ENCODE results near the gene PDE1C. TPM values are rescaled to one million over a fixed set of nuclear protein-coding genes. Genes with fewer than 3 reads are reported as not detected.

Gene PDE1C
- total RNA-seq, 2 donors from 2014 or later, result not detected

DNA sequence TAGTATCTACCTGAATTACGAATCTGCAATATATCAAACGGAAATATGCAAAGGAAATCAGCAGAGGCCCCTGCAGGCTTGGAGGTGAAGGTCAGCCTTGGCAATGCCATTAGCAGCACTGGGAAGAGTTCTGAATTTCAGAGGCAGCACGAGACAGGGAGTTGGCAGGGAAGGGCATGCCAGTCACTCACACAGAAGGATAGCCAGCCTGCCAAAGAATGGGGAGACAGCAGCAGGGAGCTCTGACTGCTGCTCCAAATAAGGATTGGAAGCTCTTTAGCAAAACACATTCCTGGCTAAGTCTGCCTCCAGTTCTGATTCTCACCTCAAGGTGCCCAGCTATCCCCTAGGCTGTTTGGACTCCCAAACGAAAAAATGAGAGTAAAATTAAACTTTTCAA lies 188.0 kb downstream of the PDE1C start:
- peaks cover 23% of the 10 kb centered on the region in 2 donors for H3K9me3 Mint-ChIP-seq
- ATAC-seq (no peak), DNase-seq (ENCODE audit: low spot score in 2 of 2) (no peak)
- peaks cover 5 to 10% of the 10 kb centered on the region in 2 donors for H3K36me3 Mint-ChIP-seq
- H3K27ac Mint-ChIP-seq, result no peak overlapping the region

DNA sequence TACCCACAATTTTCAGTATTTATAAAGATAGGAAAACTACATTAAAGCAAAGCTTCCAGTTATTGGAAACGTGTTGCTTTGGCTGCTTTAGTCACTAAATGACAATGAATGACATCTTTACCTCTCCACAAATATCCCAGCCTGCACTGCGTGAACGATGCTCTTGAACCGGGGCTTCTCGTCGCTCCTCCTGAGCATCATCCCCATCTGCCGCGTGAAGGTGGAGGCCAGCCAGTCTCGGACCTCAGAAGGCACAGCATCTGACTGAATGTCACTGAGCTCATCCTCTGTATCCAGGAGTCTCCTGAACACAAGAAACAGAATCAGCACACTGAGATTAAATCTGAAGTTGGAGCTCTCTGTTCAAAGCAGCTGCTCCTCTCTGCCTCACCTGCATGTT lies 191.3 kb downstream of the PDE1C start:
- H3K36me3 Mint-ChIP-seq, result peaks cover 0 to 5% of the 10 kb centered on the region in 2 donors
- no peak for DNase-seq (ENCODE audit: low spot score in 2 of 2)
- no peak for ATAC-seq
- peaks cover 13 to 15% of the 10 kb centered on the region in 2 donors for H3K9me3 Mint-ChIP-seq
- H3K27ac Mint-ChIP-seq, result no peak overlapping the region

DNA sequence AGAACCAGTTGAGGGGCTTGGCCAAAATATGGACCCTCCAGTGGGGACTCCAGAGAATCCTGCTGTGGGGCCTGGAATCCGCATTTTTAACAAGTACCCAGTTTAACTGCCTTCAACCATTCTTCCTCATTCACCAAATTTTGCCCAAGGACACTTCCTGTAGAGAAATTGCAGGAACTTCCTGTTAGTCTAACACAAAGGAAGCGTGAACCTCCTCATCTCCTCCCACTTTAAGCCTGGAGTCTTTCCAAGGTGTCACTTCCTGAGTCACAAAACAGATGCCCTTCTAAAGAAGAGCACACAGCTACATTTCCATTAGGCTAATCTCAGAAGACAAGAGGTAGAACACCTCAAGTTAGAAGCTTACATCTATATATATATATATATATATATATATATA lies 194.8 kb downstream of the PDE1C start:
- no peak for DNase-seq (ENCODE audit: low spot score in 2 of 2)
- Mint-ChIP-seq H3K9me3 (peaks cover 14 to 15% of the 10 kb centered on the region in 2 donors), H3K36me3 (no peaks in the 10 kb centered on the region), H3K27ac (no peak overlapping the region)
- no peak for ATAC-seq

DNA sequence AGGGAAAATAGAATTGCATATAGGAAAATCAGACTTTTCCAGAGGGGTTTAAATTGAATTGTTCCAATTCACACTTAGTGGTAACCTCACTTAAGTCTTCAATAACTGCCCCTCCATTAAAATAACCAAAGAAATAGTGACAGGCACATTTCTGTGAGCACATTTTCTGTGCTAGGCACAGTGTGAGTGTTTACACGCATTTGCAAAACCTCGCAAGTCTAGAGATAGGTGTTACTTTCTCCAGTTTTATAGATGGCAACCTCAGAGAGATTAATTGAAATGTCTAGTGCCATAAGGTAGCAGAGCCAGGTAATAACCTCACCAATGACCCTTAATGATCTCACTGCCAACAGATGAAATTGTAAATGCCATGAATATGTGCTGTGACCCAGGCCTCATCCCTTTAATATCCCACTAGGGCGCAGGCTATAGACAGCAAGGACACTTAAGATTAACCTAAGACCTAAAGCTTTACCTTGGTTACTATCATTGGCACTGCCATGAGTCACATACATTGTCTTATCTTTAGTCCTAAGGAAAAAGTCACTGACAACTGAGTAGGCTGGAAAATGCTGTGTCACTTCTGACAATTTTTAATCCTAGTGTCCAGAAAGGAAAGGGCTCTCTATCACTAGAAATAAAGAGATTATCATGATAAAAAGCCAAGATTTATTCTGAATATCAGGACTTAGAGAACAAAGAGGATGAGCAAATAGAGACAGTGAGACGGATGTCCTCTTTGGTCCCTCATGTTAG lies 195.4 kb downstream of the PDE1C start:
- DNase-seq (ENCODE audit: low spot score in 2 of 2) (no peak), ATAC-seq (no peak)
- H3K9me3 Mint-ChIP-seq, result peaks cover 14 to 15% of the 10 kb centered on the region in 2 donors
- H3K36me3 Mint-ChIP-seq, result no peaks in the 10 kb centered on the region
- H3K27ac Mint-ChIP-seq, result no peak overlapping the region

DNA sequence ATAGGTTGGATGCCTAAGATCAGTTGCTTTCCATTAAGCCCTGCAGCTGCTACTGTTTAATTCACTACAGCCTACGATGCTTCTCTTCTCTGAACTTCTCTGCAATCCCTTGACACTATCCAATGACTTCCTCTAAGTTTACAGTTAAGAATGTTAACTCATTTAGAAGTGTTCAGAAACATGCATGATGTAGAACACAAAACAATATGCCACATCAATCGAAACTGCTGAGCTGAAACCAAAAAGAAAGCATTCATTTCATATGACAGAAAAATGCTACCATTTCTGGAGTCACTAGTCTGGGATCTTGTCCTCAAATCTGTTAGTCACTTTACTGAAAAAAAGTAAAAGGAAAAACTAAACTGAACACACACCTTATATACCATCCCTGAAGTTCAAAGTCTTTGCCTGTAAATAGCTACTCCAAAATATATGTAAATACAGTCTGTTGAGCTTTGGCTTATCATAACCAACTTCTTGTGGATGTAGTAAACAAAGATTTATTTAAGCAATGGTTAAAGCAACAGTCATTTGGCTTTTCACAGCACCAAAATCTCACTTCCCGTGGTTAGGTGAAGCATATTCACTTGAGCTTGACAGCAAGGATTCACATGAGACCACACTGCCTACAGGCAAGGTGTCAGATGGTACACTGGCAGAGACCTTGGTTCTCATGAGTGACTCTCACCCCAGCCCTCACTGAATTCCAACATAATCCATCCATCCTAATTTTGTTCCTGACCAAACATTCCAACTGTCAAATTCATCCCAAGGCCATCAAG lies 196.2 kb downstream of the PDE1C start:
- H3K9me3 Mint-ChIP-seq, result peaks cover 14 to 15% of the 10 kb centered on the region in 2 donors
- no peaks in the 10 kb centered on the region for H3K36me3 Mint-ChIP-seq
- H3K27ac Mint-ChIP-seq, result no peak overlapping the region
- no peak for DNase-seq (ENCODE audit: low spot score in 2 of 2)
- ATAC-seq, result no peak

DNA sequence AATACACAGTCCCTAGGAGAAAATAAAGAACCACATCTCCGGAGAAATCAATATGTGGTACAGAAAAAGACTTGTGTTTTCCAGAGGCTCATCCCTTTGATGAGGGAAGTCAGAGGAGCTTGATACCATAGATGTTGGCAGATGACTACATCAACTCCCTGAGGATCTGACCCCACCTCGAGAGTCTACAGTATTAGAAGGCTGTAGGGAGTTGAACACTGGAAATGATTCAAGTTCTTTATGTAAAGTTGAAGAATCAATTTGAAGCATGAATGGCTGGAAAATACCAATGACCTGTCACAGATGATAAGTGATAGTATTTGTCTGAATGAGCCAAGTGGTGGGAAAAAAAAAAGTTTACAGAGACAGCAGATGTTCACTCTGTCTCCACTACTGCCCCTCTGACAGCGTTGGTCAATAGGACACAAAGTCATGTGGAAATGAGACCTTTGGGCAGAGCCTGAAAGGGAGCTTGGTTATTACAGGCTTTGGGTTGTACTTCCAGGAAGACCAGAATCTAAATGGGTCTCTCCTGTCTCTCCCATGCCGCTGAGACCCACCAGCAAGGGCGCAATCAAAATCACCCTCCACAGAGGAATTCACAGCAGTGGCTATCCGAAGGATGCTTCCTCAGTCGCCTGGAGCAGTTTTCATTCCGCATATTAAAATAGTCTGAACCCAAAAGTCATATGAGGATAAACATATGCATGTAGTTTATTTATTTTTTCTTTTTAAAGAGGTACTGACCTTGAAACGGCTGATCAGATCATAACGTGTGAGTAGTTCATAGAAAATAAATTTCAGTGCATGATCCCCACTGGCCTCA lies 197.4 kb downstream of the PDE1C start:
- Mint-ChIP-seq H3K27ac (no peak overlapping the region), H3K36me3 (no peaks in the 10 kb centered on the region), H3K9me3 (peaks cover 26 to 27% of the 10 kb centered on the region in 2 donors)
- DNase-seq (ENCODE audit: low spot score in 2 of 2) (no peak), ATAC-seq (no peak)

DNA sequence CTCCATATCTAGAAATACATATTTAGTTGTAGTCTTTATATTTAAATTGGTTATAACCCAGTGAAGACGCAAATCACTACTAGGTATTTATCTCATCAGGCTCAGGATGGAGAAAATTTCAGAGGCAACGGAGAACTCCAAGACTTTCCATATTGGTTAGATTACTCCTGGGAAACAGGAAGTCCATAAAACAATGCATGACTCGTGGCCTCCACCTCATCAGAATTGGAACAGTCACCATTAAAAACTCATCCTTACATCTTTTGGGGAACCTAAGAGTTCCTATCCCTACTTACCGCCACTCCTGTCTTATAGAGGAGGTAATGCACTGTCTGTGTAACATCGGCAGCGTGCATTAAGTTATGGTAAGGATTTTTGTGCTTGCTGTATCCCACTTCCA lies 205.6 kb downstream of the PDE1C start:
- no peak overlapping the region for H3K27ac Mint-ChIP-seq
- H3K36me3 Mint-ChIP-seq, result no peaks in the 10 kb centered on the region
- ATAC-seq, result no peak
- peaks cover 24 to 30% of the 10 kb centered on the region in 2 donors for H3K9me3 Mint-ChIP-seq
- no peak for DNase-seq (ENCODE audit: low spot score in 2 of 2)

DNA sequence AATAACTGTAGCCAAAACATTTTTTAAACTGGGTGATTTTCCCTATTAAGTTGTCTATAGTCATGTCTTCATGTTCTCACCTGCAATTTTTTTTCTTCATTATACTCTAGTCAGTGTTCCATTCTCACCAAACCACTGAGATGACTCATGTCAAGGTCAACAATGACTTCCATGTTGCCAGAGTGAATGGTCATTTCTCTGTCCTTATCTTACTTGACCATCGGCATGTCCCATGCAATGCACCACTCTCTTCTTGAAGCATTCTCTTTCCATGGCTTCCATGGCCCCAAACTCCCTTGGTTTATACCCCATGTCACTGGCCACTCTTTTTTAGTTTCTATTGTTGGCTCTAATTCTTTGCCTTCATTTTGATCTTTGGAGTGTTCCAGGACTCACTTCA lies 209.3 kb downstream of the PDE1C start:
- no peak overlapping the region for H3K27ac Mint-ChIP-seq
- no peak for ATAC-seq
- H3K36me3 Mint-ChIP-seq, result no peaks in the 10 kb centered on the region
- H3K9me3 Mint-ChIP-seq, result peaks cover 10 to 12% of the 10 kb centered on the region in 2 donors
- no peak for DNase-seq (ENCODE audit: low spot score in 2 of 2)

DNA sequence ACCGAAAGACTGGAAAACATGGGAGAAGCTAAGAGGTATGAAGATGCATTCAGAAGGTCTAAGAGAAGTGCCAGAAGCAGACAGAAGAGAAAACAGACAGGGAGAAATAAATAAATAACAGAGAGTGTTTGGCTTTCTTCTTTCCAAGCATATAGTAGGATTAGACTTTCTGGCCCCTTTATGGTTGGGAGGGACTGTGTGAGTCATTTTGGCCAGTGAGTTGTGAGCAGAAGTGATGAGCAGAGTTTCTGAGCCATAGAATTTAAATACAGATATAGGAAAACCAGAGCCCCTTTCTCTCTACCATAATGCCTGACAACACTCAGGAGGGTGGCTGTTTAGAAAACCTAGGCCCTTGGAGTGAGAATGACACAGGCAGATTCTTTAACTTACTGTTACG lies 212.2 kb downstream of the PDE1C start:
- Mint-ChIP-seq H3K9me3 (peaks cover 10 to 17% of the 10 kb centered on the region in 2 donors), H3K36me3 (no peaks in the 10 kb centered on the region), H3K27ac (no peak overlapping the region)
- ATAC-seq (no peak), DNase-seq (ENCODE audit: low spot score in 2 of 2) (no peak)

DNA sequence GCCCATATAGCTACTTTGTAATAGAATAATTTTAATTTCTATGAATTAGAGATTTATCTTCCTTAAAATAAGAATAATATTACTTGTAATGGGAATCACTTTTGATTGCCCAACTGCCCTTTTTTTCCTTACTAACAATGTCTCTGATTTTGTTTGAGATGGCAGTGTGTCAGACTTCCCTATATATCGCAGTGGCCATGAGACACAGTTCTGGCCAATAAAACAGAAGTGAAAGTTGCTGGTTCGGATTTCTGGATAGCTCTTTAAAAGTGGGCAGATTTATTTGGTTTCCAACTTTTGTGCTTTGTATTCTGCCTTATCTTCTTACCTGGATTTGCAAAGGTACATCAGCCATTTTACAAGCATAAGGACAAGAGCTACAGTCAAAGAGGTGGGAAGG lies 213.0 kb downstream of the PDE1C start:
- no peak for ATAC-seq
- no peak overlapping the region for H3K27ac Mint-ChIP-seq

DNA sequence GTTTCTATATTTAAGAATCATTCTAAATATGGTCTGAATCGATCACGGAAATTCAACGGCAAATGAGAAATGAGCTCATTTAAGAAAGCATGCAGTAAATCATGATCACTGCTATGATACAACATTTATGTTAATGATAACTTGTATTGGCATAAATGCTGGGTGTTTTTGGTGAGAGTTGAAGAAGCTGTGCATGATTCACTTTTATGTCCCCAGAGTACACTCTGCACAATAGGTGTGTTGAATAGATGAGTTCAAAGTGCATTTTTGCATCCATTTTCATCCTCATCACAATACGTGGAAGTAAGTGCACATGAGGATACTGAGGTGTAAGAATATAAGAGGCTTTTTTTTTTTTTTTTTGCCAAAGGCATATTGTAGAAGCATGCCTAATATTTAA lies 213.9 kb downstream of the PDE1C start:
- H3K27ac Mint-ChIP-seq, result no peak overlapping the region

More for the DNA sequence above, 213.0 kb downstream of the PDE1C start:
- Mint-ChIP-seq H3K36me3 (no peaks in the 10 kb centered on the region), H3K9me3 (peaks cover 10 to 19% of the 10 kb centered on the region in 2 donors)
- DNase-seq (ENCODE audit: low spot score in 2 of 2), result no peak

DNA sequence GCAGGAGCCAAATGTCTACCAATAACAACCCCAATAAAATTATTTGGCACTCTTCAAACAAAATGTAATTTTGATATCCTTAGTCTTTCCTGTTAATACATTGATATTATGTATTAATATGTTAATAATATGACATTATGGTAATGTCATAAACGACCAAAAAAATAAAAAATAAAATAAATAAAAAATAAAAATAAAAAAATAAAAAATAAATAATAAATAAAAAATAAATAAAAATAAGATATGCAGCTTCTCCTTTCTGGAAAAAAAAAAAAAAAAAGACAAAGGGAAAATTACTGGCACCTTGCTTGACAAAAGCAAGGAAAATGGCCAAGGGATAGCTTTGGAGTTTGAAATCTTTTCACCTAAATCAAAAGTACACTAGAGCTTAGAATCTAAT lies 214.7 kb downstream of the PDE1C start:
- Mint-ChIP-seq H3K27ac (no peak overlapping the region), H3K36me3 (no peaks in the 10 kb centered on the region), H3K9me3 (peaks cover 0 to 9% of the 10 kb centered on the region in 2 donors)
- no peak for DNase-seq (ENCODE audit: low spot score in 2 of 2)
- ATAC-seq, result no peak

More for the DNA sequence above, 213.9 kb downstream of the PDE1C start:
- Mint-ChIP-seq H3K9me3 (peaks cover 5 to 15% of the 10 kb centered on the region in 2 donors), H3K36me3 (no peaks in the 10 kb centered on the region)
- ATAC-seq, result no peak
- DNase-seq (ENCODE audit: low spot score in 2 of 2), result no peak

DNA sequence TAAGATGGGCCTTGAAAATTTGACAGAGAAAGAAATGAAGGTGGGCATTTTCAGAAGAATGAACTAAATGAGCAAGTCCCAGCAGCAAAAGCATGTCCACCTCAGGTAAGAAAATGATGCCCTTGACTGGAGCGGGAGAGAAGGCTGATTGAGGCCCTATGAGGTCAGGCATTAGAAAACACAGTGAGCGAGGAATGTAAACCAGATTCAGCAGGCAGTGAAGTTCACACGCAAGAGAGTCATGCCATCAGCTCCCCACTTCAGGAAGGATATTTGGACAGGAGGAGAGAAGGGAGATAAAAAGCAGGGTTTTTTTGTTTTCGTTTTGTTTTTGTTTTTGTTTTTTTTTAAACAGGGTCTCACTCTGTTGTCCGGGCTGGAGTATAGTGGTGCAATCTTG lies 216.8 kb downstream of the PDE1C start:
- Mint-ChIP-seq H3K9me3 (peaks cover 0 to 15% of the 10 kb centered on the region in 2 donors), H3K36me3 (no peaks in the 10 kb centered on the region), H3K27ac (no peak overlapping the region)
- ATAC-seq (no peak), DNase-seq (ENCODE audit: low spot score in 2 of 2) (no peak)

DNA sequence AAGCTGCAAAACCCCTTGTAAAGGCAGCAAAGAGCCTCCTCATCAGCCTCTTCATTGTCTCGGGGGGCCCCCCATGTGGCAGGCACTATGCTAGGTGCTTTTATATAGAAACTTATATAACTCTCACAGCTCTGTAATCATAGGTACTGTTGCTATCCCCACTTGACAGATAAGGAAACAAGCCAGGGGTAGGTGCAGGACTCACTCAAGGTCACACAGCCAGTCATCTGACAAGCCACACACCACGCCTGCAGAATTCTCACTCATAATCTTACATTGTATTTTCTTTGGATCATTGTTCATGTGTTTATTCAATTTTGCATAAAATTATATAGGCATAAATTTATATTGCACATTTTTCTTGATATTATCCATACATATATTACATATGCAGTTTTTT lies 217.7 kb downstream of the PDE1C start:
- H3K27ac Mint-ChIP-seq, result no peak overlapping the region
- no peaks in the 10 kb centered on the region for H3K36me3 Mint-ChIP-seq
- DNase-seq (ENCODE audit: low spot score in 2 of 2), result no peak

DNA sequence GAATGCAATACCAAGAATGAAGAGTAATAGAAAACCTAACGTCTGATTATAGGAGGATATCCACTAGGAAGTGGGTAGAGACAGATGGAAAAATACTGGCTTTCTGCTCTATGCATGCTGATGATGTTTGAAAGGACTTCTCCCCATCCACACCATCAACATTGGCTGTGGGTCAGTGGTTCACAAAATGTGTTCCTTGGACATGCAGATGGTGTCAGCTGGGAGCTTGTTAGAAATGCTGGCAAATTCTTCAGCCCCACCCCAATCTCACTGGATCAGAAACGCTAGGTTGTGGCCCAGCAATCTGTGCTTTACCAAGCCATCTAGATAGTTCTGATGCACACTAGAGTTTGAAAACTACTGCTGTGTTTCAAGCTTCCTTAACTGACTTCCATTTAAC lies 219.1 kb downstream of the PDE1C start:
- H3K36me3 Mint-ChIP-seq, result no peaks in the 10 kb centered on the region
- no peak for DNase-seq (ENCODE audit: low spot score in 2 of 2)
- H3K9me3 Mint-ChIP-seq, result peaks cover 0 to 15% of the 10 kb centered on the region in 2 donors
- no peak for ATAC-seq
- H3K27ac Mint-ChIP-seq, result no peak overlapping the region

More for the DNA sequence above, 217.7 kb downstream of the PDE1C start:
- H3K9me3 Mint-ChIP-seq, result peaks cover 0 to 15% of the 10 kb centered on the region in 2 donors
- no peak for ATAC-seq

DNA sequence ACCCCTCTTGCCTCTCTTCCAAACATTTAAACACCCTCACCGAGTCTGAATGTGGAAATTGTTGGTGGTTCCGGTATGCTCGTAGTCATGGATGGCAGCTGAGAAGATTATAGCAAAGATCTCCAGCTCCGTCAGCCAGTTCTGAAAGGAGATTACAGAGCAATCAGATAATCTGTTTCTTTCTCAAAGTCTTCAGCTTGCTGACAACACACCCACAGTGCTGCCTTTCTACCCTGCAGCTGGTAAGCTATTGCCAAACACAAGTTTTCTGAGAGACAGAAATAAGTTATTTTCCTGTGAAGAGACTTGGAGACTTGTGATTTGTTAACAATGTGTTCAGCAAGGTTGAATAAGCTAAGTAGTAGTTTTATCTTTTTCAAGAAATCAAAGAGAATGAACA lies 219.6 kb downstream of the PDE1C start:
- Mint-ChIP-seq H3K27ac (no peak overlapping the region), H3K9me3 (peaks cover 0 to 15% of the 10 kb centered on the region in 2 donors), H3K36me3 (no peaks in the 10 kb centered on the region)
- ATAC-seq (no peak), DNase-seq (ENCODE audit: low spot score in 2 of 2) (no peak)

DNA sequence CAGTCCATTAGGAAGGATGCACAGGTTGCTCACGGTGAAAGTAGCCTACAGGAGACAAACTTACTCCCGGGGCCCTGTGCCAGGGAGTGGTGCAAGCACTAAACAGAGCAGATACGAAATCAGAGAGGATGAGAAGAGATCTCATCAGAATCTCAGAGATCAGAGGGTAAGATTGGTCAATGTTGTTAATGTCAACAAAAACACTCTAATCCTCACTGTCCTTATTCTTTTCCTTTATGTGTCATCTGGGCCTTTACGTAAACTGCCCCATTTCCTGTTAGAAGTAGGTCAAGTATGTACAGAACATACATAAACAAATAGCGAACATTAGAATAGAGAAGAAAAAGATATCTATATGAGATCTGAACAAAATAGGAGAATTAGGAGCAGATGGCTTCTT lies 220.1 kb downstream of the PDE1C start:
- Mint-ChIP-seq H3K27ac (no peak overlapping the region), H3K9me3 (peaks cover 0 to 15% of the 10 kb centered on the region in 2 donors), H3K36me3 (no peaks in the 10 kb centered on the region)
- no peak for DNase-seq (ENCODE audit: low spot score in 2 of 2)
- no peak for ATAC-seq

All from activated naive CD4-positive, alpha-beta T cell treated with anti-CD3 and anti-CD28 coated beads, Interleukin-2, amount 50 U/mL, for 72 hours (primary cell).